ENCODE measurements around the gene OR11A1.

DNA sequence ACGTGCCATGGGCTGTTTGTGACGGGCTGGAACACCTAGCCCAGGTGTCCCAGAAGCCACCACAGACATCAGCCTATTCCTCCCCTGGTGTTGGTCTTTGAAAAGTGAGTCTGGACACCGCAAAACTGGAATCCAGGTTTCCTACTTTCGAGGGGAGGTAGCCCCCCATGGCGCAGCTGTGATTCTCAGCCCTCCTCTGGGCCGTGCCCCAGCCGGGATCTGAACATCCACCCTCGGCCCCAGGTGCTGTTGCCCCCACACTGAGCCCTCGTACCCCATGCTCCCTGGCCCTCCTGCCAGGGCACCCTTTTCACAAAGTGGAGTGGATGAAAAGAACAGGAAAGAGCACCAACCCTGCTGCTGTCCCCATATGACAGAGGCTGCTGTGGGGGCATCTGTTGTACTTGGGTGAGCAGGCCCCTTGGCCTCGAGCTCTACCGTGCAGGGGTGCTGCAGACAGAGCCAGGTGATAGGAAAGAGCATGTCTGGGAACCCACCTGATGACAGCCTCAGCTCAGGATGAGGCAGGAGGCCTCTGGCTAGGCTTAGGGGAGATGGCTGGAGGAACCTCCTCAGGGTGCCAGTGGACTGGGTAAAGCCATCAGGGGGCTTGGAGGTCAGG is 49.7 kb upstream of the OR11A1 start:
- TF ChIP-seq, protein P1, sequence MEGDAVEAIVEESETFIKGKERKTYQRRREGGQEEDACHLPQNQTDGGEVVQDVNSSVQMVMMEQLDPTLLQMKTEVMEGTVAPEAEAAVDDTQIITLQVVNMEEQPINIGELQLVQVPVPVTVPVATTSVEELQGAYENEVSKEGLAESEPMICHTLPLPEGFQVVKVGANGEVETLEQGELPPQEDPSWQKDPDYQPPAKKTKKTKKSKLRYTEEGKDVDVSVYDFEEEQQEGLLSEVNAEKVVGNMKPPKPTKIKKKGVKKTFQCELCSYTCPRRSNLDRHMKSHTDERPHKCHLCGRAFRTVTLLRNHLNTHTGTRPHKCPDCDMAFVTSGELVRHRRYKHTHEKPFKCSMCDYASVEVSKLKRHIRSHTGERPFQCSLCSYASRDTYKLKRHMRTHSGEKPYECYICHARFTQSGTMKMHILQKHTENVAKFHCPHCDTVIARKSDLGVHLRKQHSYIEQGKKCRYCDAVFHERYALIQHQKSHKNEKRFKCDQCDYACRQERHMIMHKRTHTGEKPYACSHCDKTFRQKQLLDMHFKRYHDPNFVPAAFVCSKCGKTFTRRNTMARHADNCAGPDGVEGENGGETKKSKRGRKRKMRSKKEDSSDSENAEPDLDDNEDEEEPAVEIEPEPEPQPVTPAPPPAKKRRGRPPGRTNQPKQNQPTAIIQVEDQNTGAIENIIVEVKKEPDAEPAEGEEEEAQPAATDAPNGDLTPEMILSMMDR (IDR thresholded peaks at IDR 0.05), result no peak
- TF ChIP-seq POLR2A (IDR thresholded peaks at IDR 0.05), result no peak
